Measurements from ENCODE around the gene EML6. TPM values are rescaled to one million over a fixed set of nuclear protein-coding genes. Genes with fewer than 3 reads are reported as not detected.
A peak's percentile ranks its signal among the peaks of the same experiment; 100 is the strongest.

Gene EML6
- total RNA-seq, 1 donor from 2014 or later = 1.6 TPM

DNA sequence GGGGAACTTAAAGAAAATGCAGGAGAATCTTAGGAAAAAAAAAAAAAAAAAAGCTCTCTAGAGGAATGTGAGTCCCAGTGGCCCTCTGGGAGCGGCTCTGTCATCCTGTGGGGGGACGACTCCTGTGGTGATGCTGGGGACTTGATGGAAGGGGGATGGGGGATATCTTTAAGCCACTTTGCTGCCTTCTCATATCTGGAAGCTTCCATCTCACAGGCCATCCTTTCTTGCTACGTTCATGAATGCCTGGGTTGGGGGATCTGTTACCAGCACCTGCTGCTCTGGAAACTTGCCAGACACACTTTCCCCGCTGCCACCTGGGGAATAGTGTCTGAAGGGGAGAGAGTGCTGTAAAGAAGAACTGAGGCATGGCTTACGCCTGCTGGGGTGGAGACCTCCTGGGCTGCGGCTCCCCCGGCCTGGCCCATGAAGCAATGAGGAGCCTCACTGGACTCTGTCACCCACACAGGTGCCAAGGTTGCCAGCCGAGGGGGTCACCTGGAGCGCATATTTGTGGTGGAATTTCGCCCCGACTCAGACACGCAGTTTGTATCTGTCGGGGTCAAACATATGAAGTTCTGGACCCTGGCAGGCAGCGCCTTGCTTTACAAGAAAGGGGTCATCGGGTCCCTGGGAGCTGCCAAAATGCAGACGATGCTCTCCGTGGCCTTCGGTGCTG is 234.0 kb downstream of the EML6 start:
- ATAC-seq = no peak

DNA sequence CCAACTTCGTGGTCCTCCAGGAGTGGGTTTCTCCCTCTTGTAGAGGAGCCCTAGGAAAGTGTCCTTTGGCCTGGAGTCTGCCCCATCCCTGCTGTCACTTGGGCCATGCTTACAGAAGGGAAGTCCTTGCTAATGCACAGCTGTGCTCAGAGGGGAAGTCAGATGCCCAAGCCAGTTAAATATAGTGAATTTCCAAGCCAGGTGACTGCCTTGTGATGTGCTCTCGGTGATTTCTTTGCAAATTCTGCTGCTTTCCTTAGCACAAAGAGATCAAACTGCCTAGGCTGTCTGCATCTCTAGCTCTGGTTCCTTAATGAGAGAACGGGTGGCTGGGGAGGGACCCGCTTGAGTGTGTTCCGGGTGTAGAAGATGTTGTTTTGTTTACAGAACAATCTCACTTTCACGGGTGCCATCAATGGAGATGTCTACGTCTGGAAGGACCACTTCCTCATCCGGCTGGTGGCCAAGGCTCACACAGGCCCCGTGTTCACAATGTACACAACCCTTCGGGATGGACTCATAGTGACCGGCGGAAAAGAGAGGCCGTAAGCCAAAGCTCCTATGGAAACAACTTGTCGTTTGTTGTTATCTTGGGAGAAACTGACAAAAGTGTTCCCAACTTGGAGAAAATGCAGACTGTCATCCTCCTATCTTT is 235.4 kb downstream of the EML6 start:
- DNase-seq (ENCODE audit: low spot score) (no peak), ATAC-seq (no peak)

More for the DNA sequence above, 234.0 kb downstream of the EML6 start:
- no peak for DNase-seq (ENCODE audit: low spot score)

DNA sequence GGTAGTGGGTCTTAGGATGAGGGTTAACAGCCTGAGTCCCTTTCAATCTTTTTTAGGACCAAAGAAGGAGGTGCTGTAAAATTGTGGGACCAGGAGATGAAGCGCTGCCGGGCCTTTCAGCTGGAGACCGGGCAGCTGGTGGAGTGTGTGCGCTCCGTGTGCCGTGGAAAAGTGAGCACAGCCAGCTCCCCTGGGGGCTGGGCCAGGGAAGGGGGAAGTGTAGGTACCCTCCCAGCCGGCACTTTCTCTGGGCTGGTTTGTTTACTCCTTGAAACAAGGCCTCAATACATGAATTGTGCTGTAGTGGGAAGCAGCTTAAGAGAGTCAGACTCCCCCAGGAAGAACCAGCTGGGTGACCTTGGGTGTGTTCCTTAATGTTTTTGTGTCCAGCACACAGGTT is 236.7 kb downstream of the EML6 start:
- no peak for ATAC-seq
- DNase-seq (ENCODE audit: low spot score) = no peak

DNA sequence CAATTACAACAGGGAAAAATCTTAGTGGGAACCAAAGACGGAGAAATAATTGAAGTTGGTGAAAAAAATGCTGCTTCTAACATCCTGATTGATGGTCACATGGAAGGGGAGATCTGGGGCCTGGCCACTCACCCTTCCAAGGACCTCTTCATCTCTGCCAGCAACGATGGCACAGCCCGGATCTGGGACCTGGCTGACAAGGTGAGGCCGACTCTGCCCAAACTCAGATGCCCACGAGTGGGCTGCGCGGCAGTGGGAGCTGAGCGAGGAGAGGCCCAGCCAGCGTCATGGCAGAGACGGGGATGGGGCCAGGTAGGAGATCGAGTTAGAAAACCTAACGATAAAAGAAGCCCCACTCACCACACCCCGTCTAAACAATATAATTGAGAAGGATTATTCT is 239.0 kb downstream of the EML6 start:
- no peak for ATAC-seq
- DNase-seq (ENCODE audit: low spot score) = no peak

DNA sequence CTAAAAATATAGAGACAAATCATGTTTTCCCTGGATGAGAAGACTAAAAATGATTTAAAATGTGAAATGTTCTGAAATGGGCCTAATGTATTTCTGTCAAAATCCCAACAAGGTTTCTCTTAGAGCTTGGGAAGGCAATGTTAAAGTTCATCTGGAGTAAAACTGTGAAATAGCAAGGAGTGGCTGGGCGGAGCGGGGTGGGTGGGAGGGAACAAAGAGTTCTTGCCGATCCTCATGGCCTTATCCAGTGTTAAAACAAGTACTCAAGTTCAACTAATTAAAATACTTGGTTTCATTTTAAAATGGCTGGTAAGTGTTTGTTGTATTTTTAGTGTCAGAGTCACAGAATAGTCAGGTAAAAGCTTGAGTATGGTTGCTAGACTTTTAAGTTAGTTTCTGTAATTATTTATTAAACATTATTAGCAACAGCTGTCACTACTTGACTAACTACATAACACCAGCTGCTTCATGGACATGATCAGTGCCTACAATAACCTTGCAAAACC is 239.5 kb downstream of the EML6 start:
- DNase-seq (ENCODE audit: low spot score) (no peak), ATAC-seq (no peak)

DNA sequence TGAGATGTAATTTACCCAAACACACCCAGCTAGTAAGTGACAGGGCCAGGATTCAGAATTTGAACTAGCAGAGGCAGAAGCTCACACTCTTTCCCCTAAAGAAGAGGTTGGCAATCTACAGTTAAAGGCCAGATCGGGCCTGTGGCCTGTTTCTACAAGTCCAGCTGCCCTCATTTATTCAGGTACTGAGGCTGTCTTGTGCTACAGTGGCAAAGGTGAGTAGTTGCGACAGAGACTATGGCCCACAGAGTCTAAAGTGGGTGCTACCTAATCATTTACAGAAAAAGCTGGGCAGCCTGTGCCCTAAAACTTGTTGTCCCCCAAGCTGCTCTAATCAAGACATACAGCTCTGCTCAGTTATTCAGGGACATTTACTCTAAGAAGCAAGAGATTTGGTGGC is 240.0 kb downstream of the EML6 start:
- ATAC-seq = peak; percentile 45
- DNase-seq (ENCODE audit: low spot score) = no peak

DNA sequence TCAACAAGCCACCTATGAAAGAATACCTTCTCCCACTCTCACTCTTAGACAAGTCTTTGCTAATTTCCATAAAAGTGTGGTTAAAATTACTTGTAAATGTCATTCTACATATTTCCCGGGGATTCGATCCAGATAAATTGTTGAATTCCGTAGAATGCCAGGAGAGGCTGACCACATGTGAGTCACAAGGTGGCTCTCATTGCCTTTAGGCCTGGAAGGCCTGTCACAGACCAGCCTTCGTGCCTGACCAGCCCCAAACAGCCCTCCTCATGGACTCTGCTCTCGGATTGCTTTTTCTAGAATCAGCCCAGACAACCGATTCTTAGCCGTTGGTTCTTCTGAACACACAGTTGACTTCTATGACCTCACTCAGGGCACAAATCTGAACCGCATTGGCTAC is 240.8 kb downstream of the EML6 start:
- DNase-seq (ENCODE audit: low spot score) (no peak), ATAC-seq (no peak)

DNA sequence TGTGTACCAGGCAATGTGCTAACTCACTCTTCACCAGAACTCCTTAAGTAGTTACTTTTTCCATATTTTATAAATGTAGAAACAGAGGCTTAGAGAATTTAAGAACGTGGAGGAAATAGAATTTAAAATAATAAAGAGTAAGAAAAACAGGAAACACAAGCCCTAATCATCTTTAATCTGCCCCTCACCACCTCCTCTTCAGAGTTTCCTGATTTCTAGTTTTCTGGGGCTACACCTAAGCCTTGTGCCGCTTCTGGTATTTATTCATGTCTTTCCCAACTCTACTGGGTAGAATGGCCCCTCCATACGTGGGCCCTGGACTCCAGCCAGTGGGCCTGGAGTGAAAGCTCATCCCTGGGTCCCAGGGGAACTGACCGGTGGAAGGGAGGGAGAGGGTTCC is 241.4 kb downstream of the EML6 start:
- ATAC-seq = no peak

DNA sequence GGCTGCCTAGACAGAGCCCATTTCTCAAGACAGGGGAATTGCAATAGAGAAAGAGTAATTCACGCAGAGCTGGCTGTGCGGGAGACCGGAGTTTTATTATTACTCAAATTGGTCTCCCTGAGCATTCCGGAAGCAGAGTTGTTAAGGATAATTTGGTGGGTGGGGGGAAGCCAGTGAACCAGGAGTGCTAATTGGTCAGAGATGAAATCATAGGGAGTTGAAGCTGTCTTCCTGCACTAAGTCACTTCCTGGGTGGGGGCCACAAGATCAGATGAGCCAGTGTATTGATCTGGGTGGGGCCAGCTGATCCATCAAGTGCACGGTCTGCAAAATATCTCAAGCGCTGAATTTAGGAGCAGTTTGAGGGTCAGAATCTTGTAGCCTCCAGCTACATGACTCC is 242.0 kb downstream of the EML6 start:
- DNase-seq (ENCODE audit: low spot score) (no peak), ATAC-seq (no peak)

More for the DNA sequence above, 241.4 kb downstream of the EML6 start:
- no peak for DNase-seq (ENCODE audit: low spot score)

DNA sequence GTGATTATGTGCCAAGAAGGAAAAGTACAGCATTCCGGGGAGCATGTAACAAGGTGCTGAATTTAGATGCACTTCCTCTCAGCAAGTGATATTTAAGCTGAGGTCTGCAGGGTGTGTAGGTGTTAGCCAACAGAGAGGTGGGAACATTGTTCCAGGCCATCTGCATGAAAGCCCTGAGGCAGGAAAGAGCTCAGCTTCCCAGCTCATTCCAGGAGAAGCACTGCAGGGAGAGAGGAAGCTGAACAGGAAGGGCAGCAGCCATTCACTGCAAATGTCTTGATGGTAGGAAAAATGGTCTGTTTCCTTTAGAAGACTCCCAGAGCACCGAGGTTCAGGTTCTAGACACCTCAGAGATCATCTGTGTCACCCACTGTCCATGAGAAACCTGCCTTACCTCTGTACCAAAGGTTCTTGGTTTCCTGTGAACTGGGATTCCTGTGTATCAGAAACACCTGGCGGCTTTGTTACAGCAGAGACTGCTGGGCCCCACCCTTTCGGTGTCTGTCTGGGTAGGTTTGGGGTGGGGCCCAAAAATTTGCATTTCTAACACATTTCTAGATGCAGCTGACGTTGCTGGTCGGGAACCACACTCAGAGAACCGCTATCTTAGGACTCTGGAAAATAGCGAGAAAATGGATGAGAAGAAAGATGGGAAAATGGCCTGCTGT is 242.8 kb downstream of the EML6 start:
- ATAC-seq (peak; percentile 22), DNase-seq (ENCODE audit: low spot score) (no peak)

DNA sequence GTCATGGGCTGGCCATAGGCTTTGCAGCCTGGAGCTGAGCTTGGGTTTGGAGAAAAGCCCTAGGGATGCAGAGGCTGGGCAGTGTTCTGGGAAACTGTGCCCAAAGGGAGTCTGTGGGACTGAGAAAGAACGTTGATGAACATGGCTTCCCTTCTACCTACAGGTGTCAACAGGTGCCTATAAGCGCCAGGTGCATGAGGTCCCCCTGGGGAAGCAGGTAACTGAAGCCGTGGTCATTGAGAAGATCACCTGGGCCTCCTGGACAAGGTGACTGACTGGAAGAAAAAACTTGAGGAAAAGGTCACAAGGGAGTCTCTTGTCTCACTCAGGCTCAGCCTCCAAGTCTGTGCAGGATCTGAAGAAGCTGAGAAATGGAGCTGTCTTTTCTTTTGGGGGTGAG is 243.4 kb downstream of the EML6 start:
- ATAC-seq (no peak), DNase-seq (ENCODE audit: low spot score) (no peak)

DNA sequence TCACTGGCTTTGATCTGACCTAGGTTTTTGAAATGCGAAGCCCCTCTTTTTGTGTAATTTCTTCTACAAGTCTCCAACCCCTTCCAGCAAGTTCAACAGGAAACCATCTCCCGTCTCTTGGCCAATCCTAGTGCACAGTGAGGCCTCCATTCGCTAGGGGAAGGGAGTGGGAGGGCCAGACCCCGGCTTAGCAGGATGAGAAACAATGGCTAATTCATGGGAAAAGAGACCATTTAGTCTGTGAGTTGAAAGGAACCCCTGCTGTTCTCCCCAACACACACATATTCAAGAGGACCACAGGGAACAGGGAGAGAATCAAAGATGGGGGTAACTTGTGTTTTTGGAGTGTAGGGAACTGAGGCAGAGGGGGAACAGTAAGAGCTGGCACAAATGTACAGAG is 243.8 kb downstream of the EML6 start:
- ATAC-seq (no peak), DNase-seq (ENCODE audit: low spot score) (no peak)

DNA sequence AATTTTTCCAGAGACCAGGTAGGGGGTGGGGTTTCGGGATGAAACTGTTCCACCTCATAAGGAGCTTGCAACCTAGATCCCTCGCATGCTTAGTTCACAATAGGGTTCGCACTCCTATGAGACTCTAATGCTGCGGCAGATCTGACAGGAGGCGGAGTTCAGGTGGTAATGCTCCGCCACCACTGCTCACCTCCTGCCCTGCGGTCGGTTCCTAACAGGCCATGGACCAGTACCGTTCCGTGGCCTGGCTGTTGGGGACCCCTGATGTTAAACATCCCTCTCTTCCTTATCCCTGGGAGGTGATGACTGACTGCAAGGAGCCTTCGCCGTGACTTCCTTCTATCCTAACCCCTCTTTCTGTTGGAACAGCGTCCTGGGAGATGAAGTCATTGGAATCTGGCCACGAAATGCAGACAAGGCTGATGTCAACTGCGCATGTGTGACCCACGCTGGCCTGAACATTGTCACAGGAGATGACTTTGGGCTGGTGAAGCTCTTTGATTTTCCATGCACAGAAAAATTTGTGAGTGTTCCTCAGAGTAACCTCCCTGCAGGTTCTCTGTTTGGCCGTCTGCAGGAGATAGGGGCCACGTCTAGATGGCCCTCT is 244.4 kb downstream of the EML6 start:
- DNase-seq (ENCODE audit: low spot score) (no peak), ATAC-seq (peak; percentile 20)

DNA sequence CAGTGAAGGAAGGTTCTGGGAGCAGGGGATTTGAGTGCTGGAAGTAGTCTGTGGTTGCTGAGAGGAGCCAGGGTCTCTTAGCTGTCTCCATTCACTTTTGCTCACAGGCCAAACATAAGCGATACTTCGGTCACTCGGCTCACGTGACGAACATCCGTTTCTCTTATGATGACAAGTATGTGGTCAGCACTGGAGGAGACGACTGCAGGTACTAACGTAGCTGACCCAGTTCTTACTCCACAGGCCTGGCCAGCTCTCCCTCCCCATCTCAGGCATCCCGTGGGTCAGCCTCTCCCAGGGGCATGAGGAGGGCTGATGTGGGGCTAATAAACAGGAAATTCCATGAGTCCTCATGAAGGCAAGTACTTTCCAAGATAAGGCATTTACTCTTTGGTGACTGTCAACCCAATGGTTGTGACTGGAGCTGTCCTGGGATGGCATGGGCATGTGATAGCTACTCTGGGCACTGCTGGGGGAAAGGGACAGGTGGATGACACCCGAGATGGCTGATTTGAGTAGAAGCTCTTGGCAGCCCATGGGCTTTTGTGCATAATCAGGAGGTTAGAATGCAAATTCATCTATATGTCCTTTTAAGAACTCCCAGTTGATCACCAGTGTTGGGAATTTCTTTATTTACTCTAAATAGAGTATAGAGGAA is 245.2 kb downstream of the EML6 start:
- ATAC-seq (peak; percentile 38), DNase-seq (ENCODE audit: low spot score) (no peak)

DNA sequence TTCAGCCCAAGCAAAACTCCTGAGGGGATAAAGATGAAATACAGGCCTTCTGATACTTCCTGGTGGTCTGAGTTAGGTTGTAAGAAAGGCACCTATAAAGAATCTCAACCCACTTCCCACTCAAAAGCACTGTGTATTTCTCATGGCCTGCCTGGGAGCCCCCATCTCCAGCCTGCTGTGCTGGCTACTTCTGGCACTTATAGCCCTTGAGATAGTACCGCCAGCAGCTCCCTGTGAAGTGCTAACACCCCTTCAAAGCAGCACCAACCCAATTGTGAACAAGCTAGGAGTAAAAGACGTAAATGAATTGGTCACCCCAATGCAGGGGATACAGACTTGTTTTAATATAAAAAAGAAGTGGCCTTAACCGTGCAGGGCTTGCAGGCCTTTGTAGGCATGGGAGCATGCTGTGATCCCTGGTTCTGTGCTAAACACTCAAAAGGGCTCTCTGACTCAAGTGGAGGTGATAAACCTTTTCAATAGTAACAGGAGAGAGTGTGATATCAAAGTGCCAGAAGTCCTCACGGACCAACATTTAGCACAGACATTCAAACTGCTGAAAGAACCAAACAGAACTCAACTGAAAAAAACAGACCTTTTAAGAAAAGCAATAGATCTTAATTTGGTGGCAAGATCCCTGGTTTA is 246.0 kb downstream of the EML6 start:
- ATAC-seq (no peak), DNase-seq (ENCODE audit: low spot score) (no peak)

DNA sequence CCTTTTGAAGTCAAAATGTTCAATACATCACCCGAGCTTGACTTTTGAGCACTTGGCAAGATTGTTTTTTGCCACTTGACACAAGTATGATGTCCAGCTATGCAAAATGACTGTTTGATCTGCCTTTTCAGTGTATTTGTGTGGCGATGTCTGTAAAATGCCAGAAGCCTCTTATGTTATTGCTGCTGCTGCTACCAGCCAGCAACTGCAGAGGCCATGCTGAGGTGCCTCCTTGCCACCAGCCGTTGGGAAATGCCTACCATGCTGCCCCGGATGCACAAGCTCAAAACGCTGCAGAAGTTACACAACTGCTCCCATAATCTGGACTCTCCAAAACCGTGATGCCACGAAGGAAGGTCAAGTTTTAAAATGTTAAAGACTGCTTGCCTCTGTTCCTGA is 246.5 kb downstream of the EML6 start:
- ATAC-seq (no peak), DNase-seq (ENCODE audit: low spot score) (no peak)

DNA sequence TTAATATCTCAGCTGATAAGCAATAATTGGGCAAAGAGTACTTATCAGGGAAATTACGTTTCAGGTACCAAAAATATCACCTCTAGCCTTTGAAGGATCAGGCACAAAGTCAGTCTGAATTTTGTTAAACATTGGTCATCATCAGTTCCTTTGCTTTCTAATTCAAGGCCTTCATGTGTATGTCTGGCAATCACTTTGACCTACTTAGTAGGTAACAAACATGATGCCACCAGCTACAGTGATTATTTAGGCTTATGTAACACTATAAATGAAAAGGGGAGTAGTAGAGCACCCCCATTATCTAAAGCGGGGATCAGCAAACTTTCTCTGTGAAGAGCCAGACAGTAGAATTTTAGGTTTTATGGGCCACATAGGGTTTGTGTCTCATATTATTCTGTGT is 251.7 kb downstream of the EML6 start:
- DNase-seq (ENCODE audit: low spot score) = no peak
- no peak for ATAC-seq

DNA sequence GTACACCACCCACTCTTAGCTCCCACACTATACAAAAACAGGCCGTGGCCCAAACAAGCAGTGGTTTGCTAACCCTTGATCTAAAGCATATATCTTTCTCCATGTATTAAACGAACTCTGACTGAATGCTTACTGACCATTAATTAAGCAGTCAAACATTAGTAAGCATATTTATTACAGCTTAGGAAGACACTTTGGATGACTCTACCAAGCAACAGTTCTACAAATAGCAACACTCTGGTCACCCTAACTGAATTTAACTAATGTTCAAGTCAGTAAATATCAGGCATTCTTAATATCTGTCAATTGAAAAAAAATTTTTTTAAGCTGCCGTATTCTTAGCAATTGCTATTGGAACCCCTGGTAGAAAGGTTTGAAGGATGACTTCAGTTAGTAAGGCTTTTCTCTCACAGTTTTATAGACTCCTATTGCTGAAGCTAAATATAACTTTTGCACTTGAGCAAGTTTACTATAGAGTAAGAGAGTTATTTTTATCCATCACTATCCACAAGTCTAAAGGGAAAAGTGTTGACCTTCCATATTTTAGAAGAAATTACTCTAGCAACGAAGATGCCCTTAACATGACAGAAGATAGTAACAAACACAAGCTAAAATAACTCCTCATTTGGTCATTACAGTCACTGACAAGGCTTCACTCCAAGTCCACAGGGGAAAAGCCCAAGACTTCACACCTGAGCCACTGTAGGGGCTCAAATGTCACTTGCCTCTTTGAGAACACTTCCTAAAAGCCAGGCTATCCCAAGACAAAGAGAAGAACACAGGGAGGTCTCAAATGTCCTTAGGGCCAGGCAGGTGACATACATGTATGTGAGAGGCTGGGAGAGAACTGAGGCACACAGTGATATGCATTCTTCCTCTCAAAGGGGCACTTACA is 252.4 kb downstream of the EML6 start:
- DNase-seq (ENCODE audit: low spot score) (no peak), ATAC-seq (no peak)

DNA sequence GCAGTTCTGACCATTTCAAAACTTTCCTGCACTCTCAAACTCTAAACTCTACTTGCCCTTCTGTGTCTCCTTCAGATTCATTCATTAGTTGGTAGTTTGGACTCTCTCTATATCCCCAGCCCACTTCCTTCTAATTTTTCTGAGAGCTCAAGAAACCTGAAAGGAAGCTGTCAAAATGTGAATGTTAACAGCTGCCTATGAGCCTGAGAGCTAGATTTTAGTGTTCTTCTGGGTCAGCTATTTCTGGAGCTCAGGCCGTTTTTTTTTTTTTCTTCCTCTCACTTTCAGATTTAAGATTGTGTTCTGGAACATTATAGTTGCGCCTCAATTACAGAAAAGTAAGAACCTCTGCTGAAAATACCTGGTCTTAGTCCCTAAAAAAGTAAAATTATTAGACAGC is 253.7 kb downstream of the EML6 start:
- peak; percentile 20 for ATAC-seq
- DNase-seq (ENCODE audit: low spot score) = no peak
